D721Med (cell line): ENCODE data around the gene TRMT44.

Experiments used
- DNase-seq: peaks from one replicate; pipeline ENCODE4 v3.0.0; 2011; ENCODE audit warnings: low spot score; ENCODE audit not compliant: insufficient read length
- FAIRE-seq: peaks from 2 replicates; lab custom pipeline; 2011; peaks lifted over from hg19 to GRCh38; lab: Jason Lieb, UNC
- TF ChIP-seq, protein P1 (sequence below): IDR thresholded peaks from 2 replicates; pipeline ENCODE4 v1.5.1; 2012; ENCODE audit warnings: mild to moderate bottlenecking, control low read depth; ENCODE audit not compliant: insufficient read depth; ENCODE audit errors: missing control alignments

The TRMT44 gene

DNA sequence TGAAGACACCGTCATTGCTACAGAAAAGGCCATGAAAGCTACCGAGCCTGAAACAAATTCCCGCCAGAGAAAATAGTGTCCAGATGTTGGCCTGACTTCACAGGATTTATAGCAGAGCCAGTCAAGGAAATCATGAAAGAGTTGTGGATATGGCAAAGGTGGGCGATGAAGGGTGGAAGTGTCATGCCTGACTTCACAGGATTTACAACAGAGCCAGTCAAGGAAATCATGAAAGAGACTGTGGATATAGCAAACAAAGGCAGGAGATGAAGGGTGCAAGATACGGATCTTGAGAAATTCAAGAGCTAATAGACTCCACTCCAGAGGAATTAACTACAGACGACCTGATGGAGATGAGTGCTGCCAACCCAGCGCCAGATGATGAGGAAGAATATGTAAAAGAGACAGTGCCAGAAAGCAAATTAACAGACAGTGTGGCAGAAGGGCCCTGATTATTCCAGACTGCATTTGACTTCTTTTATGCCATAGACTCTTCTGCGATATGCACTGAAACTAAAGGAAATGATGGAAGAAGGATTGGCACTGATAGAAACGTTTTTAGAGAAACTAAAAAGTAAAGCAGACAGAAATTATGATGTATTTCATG is 17.2 kb downstream of the TRMT44 start:
- FAIRE-seq (no peak), DNase-seq (no peak)
- TF ChIP-seq, protein P1, sequence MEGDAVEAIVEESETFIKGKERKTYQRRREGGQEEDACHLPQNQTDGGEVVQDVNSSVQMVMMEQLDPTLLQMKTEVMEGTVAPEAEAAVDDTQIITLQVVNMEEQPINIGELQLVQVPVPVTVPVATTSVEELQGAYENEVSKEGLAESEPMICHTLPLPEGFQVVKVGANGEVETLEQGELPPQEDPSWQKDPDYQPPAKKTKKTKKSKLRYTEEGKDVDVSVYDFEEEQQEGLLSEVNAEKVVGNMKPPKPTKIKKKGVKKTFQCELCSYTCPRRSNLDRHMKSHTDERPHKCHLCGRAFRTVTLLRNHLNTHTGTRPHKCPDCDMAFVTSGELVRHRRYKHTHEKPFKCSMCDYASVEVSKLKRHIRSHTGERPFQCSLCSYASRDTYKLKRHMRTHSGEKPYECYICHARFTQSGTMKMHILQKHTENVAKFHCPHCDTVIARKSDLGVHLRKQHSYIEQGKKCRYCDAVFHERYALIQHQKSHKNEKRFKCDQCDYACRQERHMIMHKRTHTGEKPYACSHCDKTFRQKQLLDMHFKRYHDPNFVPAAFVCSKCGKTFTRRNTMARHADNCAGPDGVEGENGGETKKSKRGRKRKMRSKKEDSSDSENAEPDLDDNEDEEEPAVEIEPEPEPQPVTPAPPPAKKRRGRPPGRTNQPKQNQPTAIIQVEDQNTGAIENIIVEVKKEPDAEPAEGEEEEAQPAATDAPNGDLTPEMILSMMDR: no peak

DNA sequence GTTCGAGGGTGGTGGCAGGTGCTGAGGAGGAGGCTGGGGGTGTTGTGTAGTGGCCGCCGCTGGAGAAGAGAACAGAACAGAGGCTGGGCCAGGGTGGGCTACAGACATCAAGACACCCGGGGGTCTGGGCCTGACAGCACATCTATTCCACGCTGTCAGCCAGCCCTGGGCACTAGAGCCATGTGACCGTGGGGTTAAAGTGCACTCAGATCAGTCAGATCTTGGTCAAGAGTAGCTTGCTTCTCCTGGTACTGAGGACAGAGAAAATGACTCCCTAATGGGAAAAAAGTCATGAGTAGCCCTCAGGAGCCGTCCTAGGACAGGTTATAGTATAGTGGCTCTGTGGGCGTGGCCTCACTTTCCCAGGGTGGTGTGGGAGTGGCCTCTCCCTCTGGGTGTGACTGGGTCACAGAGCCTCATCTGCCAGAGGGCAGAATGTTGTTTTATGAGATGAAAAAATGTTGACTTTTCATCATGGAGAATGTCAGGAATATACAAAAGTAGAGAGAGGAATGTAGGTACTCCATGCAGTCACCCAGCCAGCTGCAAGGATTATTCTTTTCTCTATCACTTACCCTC is 19.4 kb downstream of the TRMT44 start:
- TF ChIP-seq, protein P1: no peak
- DNase-seq (no peak), FAIRE-seq (no peak)

DNA sequence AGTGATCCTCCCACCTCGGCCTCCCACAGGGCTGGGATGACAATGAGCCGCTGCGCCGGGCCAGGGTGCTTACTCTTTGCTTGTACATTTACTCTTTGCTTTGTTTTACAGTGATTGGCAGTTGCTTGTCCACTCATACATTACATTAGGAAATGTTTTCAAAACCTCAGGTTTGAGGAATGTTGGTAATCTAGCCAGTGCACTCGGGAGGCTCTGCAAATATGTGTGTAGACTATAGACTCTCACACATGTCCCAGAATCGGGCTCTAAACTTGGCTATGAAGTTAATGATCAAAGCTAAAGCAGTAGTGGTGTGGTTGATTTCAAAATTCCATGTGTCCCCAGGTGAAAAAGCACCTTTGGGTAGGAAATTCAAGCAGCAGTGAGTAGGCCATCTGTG is 20.5 kb downstream of the TRMT44 start:
- no peak for DNase-seq
- TF ChIP-seq, protein P1: no peak
- no peak for FAIRE-seq

DNA sequence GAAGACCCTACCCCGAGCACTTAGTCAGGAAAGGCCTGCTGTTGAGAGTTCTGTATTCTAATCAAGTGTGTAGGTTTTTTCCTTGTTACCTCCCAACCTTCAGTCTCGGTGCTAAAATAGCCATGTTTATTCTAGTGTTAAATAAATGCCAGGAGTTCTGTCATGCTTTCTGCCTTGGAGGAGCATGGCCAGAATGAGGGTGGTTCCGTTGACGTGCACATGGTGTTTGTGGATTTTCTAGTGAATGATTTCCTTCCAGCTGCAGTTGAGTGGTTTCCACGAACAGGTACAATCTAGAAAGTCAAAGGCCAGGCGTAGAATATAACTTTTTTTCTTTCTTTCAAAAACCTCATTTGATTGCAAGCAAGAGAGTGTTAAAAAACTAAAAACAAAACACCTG is 21.0 kb downstream of the TRMT44 start:
- no peak for FAIRE-seq
- DNase-seq: no peak
- TF ChIP-seq, protein P1: no peak

DNA sequence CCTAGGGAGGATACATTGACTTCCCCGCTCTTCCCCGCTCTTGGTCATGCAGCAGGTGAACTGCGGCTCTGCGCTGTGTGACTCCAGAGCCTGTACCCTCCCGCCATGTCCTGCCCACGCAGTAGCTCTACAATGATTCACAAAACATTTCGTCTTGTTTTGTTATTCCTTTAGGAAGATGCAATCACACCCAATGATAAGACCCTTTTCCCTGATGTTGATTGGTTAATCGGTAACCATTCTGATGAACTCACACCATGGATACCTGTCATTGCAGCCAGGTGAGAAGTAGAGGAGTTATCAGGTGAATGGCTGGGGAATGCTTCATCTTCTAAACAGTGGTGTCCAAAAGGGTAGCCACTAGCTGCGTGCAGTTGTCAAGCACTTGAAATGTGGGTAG is 23.2 kb downstream of the TRMT44 start:
- TF ChIP-seq, protein P1: no peak
- FAIRE-seq (no peak), DNase-seq (no peak)

DNA sequence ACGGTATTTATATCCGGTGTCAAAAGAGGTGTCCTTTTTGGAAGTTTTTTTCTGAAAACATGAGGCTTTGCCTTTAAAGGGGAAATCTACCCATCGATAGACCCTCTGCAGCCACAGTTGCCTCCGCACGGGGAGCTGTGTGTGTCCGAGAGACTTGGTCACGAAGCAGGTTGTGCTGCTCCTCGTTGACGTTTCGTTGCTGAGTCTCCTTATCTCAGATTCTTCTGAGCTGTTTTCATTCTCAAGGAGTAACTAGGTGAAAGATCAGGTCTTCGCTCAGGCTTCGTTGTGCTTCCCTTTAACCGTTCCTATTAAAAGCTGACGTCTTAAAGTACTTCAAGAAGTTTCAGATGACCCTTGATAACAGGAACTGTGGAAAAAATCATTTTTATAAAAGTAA is 23.8 kb downstream of the TRMT44 start:
- DNase-seq: no peak
- FAIRE-seq: no peak
- TF ChIP-seq, protein P1: no peak
